ENCODE data around the gene CHRNA9. TPM values are rescaled to one million over a fixed set of nuclear protein-coding genes. Genes with fewer than 3 reads are reported as not detected.

Gene CHRNA9
- total RNA-seq, 1 donor from 2014 or later: not detected

GRCh38 chr4:40349561-40350198 is 14.5 kb downstream of the CHRNA9 start:
- intact Hi-C loops (cut with DNase I): no loop called here
- no peaks in the 10 kb centered on the region for H3K9me3 ChIP-seq
- H3K27ac ChIP-seq: no peak overlapping the region
- H3K36me3 ChIP-seq: no peaks in the 10 kb centered on the region
- ATAC-seq (no peak), DNase-seq (no peak)
- no peaks in the 10 kb centered on the region for H3K27me3 ChIP-seq
- H3K4me1 ChIP-seq: no peaks in the 10 kb centered on the region
- TF ChIP-seq, protein P1, sequence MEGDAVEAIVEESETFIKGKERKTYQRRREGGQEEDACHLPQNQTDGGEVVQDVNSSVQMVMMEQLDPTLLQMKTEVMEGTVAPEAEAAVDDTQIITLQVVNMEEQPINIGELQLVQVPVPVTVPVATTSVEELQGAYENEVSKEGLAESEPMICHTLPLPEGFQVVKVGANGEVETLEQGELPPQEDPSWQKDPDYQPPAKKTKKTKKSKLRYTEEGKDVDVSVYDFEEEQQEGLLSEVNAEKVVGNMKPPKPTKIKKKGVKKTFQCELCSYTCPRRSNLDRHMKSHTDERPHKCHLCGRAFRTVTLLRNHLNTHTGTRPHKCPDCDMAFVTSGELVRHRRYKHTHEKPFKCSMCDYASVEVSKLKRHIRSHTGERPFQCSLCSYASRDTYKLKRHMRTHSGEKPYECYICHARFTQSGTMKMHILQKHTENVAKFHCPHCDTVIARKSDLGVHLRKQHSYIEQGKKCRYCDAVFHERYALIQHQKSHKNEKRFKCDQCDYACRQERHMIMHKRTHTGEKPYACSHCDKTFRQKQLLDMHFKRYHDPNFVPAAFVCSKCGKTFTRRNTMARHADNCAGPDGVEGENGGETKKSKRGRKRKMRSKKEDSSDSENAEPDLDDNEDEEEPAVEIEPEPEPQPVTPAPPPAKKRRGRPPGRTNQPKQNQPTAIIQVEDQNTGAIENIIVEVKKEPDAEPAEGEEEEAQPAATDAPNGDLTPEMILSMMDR (IDR thresholded peaks at IDR 0.05): no peak
- H3K4me3 ChIP-seq: no peak overlapping the region

GRCh38 chr4:40350627-40351227 is 15.6 kb downstream of the CHRNA9 start:
- TF ChIP-seq, protein P1 (IDR thresholded peaks at IDR 0.05): no peak
- H3K36me3 ChIP-seq: no peaks in the 10 kb centered on the region
- no peaks in the 10 kb centered on the region for H3K4me1 ChIP-seq
- intact Hi-C loops (cut with DNase I): no loop called here
- no peak overlapping the region for H3K4me3 ChIP-seq
- no peaks in the 10 kb centered on the region for H3K27me3 ChIP-seq
- DNase-seq (no peak), ATAC-seq (no peak)
- H3K9me3 ChIP-seq: no peaks in the 10 kb centered on the region
- H3K27ac ChIP-seq: no peak overlapping the region

- DNase-seq: no peak
- H3K4me3 ChIP-seq: no peak overlapping the region
- TF ChIP-seq, protein P1 (IDR thresholded peaks at IDR 0.05): no peak
- no peaks in the 10 kb centered on the region for H3K36me3 ChIP-seq
- no peaks in the 10 kb centered on the region for H3K27me3 ChIP-seq
- ATAC-seq: no peak
- H3K9me3 ChIP-seq: no peaks in the 10 kb centered on the region
- H3K27ac ChIP-seq: no peak overlapping the region
- H3K4me1 ChIP-seq: no peaks in the 10 kb centered on the region
- intact Hi-C loops (cut with DNase I): no loop called here
These were observed 19.0 kb downstream of the CHRNA9 start for GRCh38 chr4:40354158-40354557.

DNA sequence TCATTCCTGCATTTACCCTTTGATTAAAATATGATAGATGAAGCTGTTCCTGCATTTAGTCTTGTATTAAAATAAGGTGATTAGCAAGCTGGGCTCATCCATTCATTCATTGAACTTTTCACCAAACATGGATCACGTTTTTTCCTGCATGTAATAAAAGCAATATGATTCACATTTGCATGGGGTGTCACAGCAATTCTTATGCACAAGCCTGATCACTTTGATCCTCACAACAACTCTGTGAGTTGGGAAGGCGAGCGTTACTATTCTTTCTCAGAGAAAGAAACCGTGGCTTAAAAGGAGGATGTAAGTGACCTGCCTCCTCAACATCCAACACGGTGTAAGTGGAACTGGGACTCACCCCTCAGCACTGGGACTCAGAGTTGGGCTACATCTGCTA is 20.0 kb downstream of the CHRNA9 start:
- H3K4me3 ChIP-seq: no peak overlapping the region
- intact Hi-C loops (cut with DNase I): no loop called here
- DNase-seq: no peak
- no peaks in the 10 kb centered on the region for H3K27me3 ChIP-seq
- no peaks in the 10 kb centered on the region for H3K9me3 ChIP-seq
- no peak overlapping the region for H3K27ac ChIP-seq
- TF ChIP-seq, protein P1 (IDR thresholded peaks at IDR 0.05): no peak
- ATAC-seq: no peak
- no peaks in the 10 kb centered on the region for H3K4me1 ChIP-seq
- H3K36me3 ChIP-seq: no peaks in the 10 kb centered on the region

- no peaks in the 10 kb centered on the region for H3K36me3 ChIP-seq
- DNase-seq (no peak), ATAC-seq (no peak)
- intact Hi-C loops (cut with DNase I): no loop called here
- H3K9me3 ChIP-seq: no peaks in the 10 kb centered on the region
- TF ChIP-seq, protein P1 (IDR thresholded peaks at IDR 0.05): no peak
- no peaks in the 10 kb centered on the region for H3K27me3 ChIP-seq
- H3K27ac ChIP-seq: no peak overlapping the region
- no peak overlapping the region for H3K4me3 ChIP-seq
- no peaks in the 10 kb centered on the region for H3K4me1 ChIP-seq
These were observed 22.6 kb downstream of the CHRNA9 start for GRCh38 chr4:40357738-40358137.
